GM23338 (cell line): ENCODE data around the gene KCTD21.

ENCODE experiments used
- CREB1 ChIP-seq: fragments of 250-450 bp; sonication (Bioruptor Pico); IDR thresholded peaks from 2 replicates; pipeline ENCODE4 v1.5.0; 2020; ENCODE audit warnings: low read depth, mild to moderate bottlenecking, moderate library complexity
- EZH2 ChIP-seq: fragments of 200-600 bp; sonication (generic); IDR thresholded peaks from one replicate; pipeline ENCODE4 v1.8.0; 2017; ENCODE audit warnings: antibody characterized with exemption, mild to moderate bottlenecking, low read depth; ENCODE audit not compliant: unreplicated experiment
- EZH2phosphoT487 ChIP-seq: fragments of 200-600 bp; sonication (generic); IDR thresholded peaks from one replicate; pipeline ENCODE4 v1.8.1; 2018; ENCODE audit warnings: antibody characterized with exemption; ENCODE audit not compliant: unreplicated experiment
- JUNB ChIP-seq: IDR thresholded peaks from one replicate; pipeline ENCODE4 v1.6.1; 2016; ENCODE audit warnings: antibody characterized with exemption; ENCODE audit not compliant: unreplicated experiment
- POLR2AphosphoS5 ChIP-seq: IDR thresholded peaks from 2 replicates; pipeline ENCODE4 v1.6.1; 2016; ENCODE audit warnings: antibody characterized with exemption, low read depth
- REST ChIP-seq: IDR thresholded peaks from one replicate; pipeline ENCODE4 v1.6.1; 2018; ENCODE audit warnings: antibody characterized with exemption; ENCODE audit not compliant: unreplicated experiment
- TF ChIP-seq, protein P1 (sequence below), 2 experiments: fragments of 200-600 bp in 1 of 2; sonication (generic) in 1 of 2; conservative IDR thresholded peaks; 2 replicates each; pipeline versions ENCODE4 v1.5.1 to v1.6.1; 2016 to 2017; ENCODE audit warnings: antibody characterized with exemption in 2 of 2, low read depth in 2 of 2, mild to moderate bottlenecking in 2 of 2, moderate library complexity in 1 of 2

- TF ChIP-seq POLR2AphosphoS5 (no peak), REST (no peak), EZH2phosphoT487 (no peak), JUNB (no peak), CREB1 (CRISPR knock-in tag) (no peak), EZH2 (no peak)
- TF ChIP-seq, protein P1, sequence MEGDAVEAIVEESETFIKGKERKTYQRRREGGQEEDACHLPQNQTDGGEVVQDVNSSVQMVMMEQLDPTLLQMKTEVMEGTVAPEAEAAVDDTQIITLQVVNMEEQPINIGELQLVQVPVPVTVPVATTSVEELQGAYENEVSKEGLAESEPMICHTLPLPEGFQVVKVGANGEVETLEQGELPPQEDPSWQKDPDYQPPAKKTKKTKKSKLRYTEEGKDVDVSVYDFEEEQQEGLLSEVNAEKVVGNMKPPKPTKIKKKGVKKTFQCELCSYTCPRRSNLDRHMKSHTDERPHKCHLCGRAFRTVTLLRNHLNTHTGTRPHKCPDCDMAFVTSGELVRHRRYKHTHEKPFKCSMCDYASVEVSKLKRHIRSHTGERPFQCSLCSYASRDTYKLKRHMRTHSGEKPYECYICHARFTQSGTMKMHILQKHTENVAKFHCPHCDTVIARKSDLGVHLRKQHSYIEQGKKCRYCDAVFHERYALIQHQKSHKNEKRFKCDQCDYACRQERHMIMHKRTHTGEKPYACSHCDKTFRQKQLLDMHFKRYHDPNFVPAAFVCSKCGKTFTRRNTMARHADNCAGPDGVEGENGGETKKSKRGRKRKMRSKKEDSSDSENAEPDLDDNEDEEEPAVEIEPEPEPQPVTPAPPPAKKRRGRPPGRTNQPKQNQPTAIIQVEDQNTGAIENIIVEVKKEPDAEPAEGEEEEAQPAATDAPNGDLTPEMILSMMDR (conservative IDR thresholded peaks at IDR 0.05; ENCODE audit: low read depth in 2 of 2): no peak
These were observed 10.7 kb upstream of the KCTD21 start for GRCh38 chr11:78199015-78199652.
